Head of caudate nucleus (tissue), 42 donors: ENCODE results near the gene NR3C1.

ENCODE experiments used
- DNase-seq, 42 donors: peaks; one replicate each; pipeline versions ENCODE4 v3.0.0 to v3.0.0-alpha.2; 2020 to 2021; ENCODE audit warnings: mixed read lengths in 7 of 42
- intact Hi-C: fragments of 100-400 bp; cut with DNase I; formaldehyde crosslinking; loops from one replicate; pipeline ENCODE4 v1.15.0; 2022

NR3C1 gene

DNA sequence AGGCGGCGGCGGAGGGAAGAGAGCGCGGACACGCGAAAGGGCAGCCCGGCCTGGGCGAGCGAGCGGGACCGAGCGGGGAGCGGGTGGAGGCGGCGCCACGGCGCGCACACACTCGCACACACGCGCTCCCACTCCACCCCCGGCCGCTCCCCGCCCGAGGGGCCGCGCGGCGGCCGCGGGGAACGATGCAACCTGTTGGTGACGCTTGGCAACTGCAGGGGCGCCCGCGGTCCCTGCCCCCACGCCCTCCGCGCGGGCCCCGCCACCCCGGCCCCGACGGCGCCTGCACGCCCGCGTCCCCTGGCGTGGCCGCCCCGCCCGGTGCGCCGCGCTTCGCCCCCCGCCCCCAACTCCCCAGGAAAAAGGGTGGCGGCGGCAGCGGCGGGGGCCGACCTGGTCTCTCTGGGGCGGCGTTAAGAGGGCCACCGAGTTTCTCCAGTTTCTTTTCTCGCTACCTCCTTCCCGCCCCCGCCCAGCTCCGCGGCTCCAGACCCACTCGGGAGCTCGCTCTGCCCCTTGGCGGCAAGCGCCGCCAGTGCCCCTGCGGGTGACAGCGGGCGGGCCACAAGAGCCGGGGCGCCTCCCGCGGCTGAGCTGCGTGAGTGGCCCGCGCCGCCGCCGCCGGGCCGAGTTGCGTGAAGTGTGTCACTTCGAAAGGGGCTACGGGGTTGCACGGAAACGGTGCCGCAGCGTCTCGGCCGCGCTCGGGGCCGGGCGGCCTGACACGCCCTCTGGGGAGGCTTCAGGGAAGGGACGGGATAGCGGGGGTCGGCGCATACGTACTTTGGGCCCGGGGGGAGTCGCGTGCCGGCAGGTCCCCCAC lies at the start of gene NR3C1:
Gene NR3C1, minus strand, starts transcription at position 94 of the 823 bp plus-strand sequence. CDS start 2,847 bp downstream, outside the sequence.
- intact Hi-C loops: loop anchor here (10.0 kb wide), 2 partner anchors 399 to 421 kb away; no protein-coding TSS in a partner anchor
- DNase-seq: peak; percentile 49 to 94 (median 87)

DNA sequence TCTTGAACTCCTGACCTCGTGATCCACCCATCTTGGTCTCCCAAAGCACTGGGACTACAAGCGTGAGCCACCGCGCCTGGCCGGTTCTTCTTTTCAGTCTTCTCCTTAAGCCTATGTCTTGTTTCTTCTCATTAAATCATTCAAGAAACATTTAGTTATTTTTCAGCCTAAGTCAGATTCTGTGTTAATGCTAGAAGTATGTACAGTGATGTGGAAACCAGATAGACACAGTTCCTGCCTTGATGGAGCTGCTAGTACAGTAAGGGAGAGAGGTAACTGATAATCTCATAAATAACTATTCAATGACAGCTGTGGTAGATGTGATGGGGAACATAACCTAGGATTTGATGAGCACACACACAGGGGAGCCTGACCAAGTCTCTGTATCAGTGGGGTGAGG lies 46.3 kb upstream of the NR3C1 start:
- no peak for DNase-seq
- intact Hi-C loops: no loop called here

DNA sequence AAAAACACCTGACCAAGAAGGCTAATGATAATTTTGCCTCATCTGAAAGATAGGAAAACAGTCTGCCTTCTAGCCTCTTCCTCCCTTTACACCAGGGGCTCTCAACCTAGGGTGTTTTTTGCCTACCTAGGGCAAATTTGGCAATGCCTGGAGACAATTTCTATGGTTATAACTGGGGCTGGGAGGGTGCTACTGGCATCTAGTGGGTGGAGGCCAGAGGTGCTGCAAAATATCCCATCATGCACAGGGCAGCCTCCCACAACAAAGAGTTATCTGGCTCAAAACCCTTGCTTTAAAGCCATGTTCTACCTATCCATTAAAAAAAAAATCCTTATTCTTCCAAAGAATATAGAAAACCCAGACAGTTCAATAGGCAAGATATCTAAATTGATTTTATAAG lies 45.0 kb upstream of the NR3C1 start:
- intact Hi-C loops: no loop called here
- DNase-seq: no peak

DNA sequence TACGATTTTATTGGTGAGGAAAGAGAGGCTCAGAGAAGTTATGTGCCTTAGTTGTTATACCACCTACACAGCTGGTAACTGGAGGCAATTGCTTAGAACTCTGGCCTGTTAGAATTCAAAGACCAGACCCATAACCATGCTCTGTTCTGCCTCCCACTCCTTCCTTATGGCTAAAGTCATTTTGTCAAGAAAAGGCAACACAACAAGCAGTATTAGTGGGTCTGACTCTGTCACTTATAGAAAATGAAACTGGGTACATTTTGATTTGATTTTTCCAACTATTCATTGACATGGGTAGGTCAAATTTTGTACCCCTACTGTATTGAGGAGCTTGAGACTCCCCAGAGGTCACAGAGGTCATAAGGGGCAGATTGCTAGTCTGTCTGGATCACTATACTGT lies 44.5 kb upstream of the NR3C1 start:
- no peak for DNase-seq
- intact Hi-C loops: no loop called here

DNA sequence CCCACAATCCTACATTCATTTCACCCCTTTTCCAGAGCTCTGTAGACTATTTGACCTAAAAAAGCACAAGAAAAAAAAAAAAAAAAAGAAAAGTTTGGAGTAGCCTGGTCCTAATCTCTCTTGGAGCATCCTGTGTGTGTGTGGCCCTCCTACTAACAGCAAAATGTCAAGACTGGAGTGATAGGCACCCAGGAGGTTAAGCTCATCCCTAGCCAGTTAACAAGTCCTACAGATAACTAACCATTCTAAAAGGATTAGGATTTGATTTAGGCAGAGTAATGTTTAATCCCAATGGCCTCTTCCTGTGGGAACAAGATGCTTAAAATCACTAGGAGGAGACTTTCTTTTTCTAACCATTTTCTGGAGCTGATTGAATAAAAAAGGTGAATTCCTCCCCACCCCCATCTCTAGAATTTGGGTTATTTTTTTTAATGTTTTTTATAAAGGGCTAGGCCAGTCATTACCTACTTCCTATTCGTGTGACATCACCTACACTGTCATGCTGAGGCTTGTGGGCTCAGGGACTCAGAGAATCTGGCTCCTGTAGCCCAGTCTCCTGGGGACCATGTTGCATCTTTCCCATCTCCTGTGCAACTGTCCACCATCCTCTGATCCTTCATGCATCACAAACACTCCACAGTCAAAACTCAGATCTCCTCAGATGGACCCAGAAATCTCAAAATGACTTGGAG lies 43.2 kb upstream of the NR3C1 start:
- no peak for DNase-seq
- intact Hi-C loops: no loop called here

DNA sequence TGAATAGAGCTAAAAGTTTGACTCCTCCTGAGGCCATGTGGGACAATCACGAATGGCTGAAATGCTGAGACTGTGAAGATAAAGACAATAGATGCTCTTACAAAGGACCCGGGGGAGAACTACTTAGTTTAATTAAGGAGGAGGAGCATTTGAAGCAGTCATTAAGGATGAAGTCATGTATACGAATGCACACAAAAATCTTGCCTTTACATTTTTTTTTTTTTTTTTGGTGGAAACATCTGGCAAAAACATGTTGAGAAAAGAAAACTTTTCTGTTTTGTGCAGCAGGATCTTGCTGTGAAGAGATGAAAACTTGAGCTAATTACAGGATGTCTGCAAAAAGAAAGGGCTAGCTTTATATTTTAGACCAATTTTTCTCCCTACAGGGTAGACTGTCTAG lies 42.3 kb upstream of the NR3C1 start:
- DNase-seq: no peak

GRCh38 chr5:143443330-143443729 lies 39.8 kb upstream of the NR3C1 start:
- intact Hi-C loops: no loop called here
- DNase-seq: no peak

More for the DNA sequence above, 42.3 kb upstream of the NR3C1 start:
- intact Hi-C loops: no loop called here

DNA sequence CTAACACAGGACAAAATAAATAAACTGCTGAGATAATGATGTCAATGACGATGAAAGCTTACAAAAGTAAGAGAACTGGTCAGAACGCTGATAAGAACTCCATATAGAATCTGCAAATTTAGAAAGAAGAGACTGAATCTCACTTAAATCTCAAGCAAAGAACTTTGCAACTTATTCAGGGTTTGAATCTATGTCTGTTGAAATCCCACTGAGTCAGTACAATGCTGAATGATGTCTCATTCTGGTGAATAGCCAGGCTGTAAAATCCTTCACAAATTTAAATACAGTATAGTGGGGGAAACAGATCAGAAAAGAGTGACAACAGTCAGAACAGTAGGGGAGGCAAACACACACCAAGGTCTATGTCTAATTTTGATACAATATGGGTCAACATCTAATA lies 38.9 kb upstream of the NR3C1 start:
- intact Hi-C loops: no loop called here

DNA sequence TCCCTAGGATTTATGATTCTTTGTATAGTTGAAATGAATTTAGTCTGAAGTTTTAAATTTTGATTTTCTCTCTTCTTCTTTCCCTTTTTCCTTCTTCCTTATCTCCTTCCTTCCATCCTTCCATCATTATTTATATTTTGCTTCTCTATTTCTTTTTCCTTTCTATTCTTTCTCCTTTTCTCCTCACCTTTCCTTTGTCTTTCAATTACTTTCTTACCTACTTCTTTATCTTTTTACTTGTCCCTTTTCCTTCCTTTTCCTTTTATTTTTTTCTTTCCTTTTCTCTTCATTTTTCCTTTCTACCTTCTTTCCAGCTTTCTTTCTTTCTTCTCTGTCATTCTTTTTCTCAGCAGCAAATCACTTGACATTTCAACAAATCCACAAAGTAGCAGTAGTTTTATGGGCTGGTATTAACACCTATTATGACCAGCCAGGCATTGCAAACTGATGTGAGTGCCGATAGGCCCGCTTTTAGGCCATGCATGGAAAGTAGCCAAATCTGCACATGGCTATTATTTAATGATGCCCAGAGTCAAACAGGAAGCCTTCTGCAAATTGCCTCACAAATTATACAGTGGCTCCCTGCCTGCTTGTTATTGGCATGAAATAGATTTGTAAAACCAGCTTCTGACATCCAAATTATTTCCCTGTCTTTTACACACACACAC lies 37.1 kb upstream of the NR3C1 start:
- intact Hi-C loops: no loop called here
- DNase-seq: no peak

More for the DNA sequence above, 38.9 kb upstream of the NR3C1 start:
- DNase-seq: no peak

DNA sequence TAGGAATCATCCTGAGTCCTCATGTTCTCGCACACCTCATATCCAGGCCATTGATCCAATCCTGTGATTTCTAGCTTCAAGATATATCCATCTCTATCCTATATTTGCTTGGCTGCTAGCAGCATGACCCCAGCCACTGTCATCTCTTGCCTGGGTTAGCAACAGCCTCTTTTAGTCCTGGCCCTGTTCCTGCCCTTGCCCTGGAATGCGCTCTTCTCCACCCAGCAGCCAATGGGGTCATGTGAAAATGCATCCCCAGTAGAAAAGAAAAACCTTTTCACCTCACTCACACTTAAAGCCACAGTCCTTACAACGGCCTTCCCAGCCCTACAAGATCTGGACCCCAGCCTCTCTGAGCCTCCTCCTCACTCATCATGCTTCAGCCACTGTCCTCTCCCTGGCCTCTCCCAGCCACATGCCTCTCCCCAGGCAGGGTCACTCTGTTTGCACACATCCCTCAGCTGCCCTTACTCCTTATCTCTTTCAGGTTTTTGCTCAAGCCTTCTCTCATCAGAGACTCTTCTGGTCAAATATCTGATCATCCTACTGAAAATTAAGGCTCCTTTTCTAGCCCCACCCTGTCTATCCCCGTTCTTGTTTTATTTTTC lies 34.3 kb upstream of the NR3C1 start:
- no peak for DNase-seq
- intact Hi-C loops: no loop called here

- intact Hi-C loops: no loop called here
- no peak for DNase-seq
Measured at GRCh38 chr5:143436871-143437270, 33.4 kb upstream of the NR3C1 start.

- DNase-seq: peak in 17 of 42 donors; percentile 13 to 49 (median 25)
- intact Hi-C loops: no loop called here
Measured at GRCh38 chr5:143435210-143435657, 31.7 kb upstream of the NR3C1 start.

- intact Hi-C loops: no loop called here
- no peak for DNase-seq
Measured at GRCh38 chr5:143434261-143435209, 31.0 kb upstream of the NR3C1 start.

- no peak for DNase-seq
- intact Hi-C loops: no loop called here
Measured at GRCh38 chr5:143433670-143434069, 30.2 kb upstream of the NR3C1 start.

GRCh38 chr5:143432658-143433239 lies 29.3 kb upstream of the NR3C1 start:
- no peak for DNase-seq
- intact Hi-C loops: no loop called here

- intact Hi-C loops: no loop called here
- DNase-seq: peak in 38 of 42 donors; percentile 13 to 85 (median 46)
Measured at GRCh38 chr5:143431789-143432188, 28.3 kb upstream of the NR3C1 start.

DNA sequence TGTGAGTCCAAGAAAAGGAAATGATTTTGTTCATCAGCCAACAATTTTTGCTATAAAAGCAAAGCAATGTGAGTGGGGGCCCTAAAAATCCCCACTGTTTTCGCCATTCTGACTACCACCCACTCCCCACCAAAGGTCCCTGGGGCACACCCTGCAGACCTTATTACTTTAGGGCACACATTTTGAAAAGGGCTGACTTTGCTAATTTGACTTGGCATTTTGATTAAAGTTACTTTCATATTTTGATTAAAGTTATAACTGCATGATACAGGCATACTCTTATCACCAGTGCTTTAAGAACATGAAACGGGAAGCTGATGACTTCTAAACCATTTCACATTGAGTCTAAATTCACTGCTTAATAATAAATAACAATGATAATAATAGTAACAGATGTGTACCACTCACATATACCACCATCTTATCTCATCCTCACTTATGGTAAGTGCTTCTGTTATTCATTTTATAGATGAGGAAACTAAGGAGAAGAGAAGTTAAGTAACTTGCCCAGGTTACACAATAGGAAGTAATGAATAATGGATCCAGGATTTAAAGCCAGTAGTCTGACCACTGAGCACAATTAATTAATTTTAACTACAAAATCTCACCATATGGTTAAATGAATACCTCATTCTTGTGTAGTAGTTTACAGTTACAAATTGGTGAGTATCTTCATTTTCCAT lies 25.4 kb upstream of the NR3C1 start:
- intact Hi-C loops: no loop called here
- DNase-seq: no peak
